DND-41 (cell line): Measurements from ENCODE around the gene SNCG.

Experiments
- EZH2 ChIP-seq: IDR thresholded peaks from 3 replicates; pipeline ENCODE4 v1.6.1; 2012; ENCODE audit warnings: borderline replicate concordance, low read depth, mild to moderate bottlenecking, moderate library complexity, low read length, inconsistent platforms; ENCODE audit not compliant: severe bottlenecking
- TF ChIP-seq, protein P1 (sequence below): IDR thresholded peaks from 2 replicates; pipeline ENCODE4 v1.5.1; 2012; ENCODE audit warnings: borderline replicate concordance, low read length, moderate library complexity, mild to moderate bottlenecking; ENCODE audit not compliant: poor library complexity, severe bottlenecking; ENCODE audit errors: extremely low read depth

DNA sequence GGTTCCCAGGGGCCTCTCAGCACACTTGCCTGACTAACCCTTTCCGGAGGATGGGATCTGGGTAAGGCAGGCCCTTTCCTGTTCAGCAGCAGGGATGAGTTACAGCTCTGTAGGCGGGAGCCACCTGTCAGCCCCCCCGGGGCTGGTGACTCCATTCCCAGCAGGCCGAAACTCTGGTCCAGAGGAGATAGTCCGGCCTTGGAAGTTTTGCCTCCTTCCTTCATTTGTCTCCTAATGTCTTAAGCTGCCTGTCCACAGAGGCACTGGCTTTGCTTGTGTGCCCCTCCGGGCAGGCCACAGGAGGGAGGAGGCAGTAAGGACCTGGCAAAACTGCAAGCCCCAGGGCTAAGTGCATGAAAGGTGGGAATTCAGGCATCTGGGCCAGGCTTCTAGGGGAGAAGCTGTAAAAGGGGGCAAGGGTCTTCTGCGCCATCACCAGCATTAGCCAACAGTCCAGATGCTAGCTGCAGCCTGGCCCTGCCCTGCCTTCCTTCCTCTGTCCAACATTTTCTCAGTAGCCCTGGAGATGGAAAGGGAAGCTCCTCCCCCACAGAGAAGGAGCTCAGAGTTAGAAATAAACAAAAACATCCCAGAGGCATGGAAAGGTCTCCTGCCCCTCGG, 11.1 kb downstream of the SNCG start:
- TF ChIP-seq EZH2: no peak
- TF ChIP-seq, protein P1, sequence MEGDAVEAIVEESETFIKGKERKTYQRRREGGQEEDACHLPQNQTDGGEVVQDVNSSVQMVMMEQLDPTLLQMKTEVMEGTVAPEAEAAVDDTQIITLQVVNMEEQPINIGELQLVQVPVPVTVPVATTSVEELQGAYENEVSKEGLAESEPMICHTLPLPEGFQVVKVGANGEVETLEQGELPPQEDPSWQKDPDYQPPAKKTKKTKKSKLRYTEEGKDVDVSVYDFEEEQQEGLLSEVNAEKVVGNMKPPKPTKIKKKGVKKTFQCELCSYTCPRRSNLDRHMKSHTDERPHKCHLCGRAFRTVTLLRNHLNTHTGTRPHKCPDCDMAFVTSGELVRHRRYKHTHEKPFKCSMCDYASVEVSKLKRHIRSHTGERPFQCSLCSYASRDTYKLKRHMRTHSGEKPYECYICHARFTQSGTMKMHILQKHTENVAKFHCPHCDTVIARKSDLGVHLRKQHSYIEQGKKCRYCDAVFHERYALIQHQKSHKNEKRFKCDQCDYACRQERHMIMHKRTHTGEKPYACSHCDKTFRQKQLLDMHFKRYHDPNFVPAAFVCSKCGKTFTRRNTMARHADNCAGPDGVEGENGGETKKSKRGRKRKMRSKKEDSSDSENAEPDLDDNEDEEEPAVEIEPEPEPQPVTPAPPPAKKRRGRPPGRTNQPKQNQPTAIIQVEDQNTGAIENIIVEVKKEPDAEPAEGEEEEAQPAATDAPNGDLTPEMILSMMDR: no peak
